ENCODE data around the gene DRAM1. TPM values are rescaled to one million over a fixed set of nuclear protein-coding genes. Genes with fewer than 3 reads are reported as not detected.

The DRAM1 gene
- total RNA-seq, 1 donor from 2014 or later = 3.0 TPM

- Mint-ChIP-seq H3K4me1 (ENCODE audit: low read depth) (peaks cover 18% of the 10 kb centered on the region), H3K4me3 (ENCODE audit: low read depth) (no peak overlapping the region), H3K27me3 (ENCODE audit: low read depth) (no peaks in the 10 kb centered on the region), H3K36me3 (ENCODE audit: low read depth) (no peaks in the 10 kb centered on the region), H3K9me3 (no peaks in the 10 kb centered on the region), H3K27ac (no peak overlapping the region)
- no peak for DNase-seq (ENCODE audit: low spot score)
- intact Hi-C loops (cut with micrococcal nuclease) = no loop called here
Observed at GRCh38 chr12:101924618-101925017, 47.2 kb downstream of the DRAM1 start.

GRCh38 chr12:101925361-101925760 is 48.0 kb downstream of the DRAM1 start:
- Mint-ChIP-seq H3K4me3 (ENCODE audit: low read depth) (no peak overlapping the region), H3K27me3 (ENCODE audit: low read depth) (no peaks in the 10 kb centered on the region), H3K36me3 (ENCODE audit: low read depth) (no peaks in the 10 kb centered on the region), H3K9me3 (no peaks in the 10 kb centered on the region), H3K27ac (no peak overlapping the region), H3K4me1 (ENCODE audit: low read depth) (peaks cover 18% of the 10 kb centered on the region)
- no peak for DNase-seq (ENCODE audit: low spot score)
- intact Hi-C loops (cut with micrococcal nuclease) = no loop called here

- H3K4me1 Mint-ChIP-seq (ENCODE audit: low read depth) = peaks cover 18% of the 10 kb centered on the region
Observed at GRCh38 chr12:101925935-101926334, 48.6 kb downstream of the DRAM1 start.

GRCh38 chr12:101927036-101927435 is 49.7 kb downstream of the DRAM1 start:
- intact Hi-C loops (cut with micrococcal nuclease) = no loop called here
- no peak overlapping the region for H3K4me3 Mint-ChIP-seq (ENCODE audit: low read depth)
- H3K9me3 Mint-ChIP-seq = no peaks in the 10 kb centered on the region
- DNase-seq (ENCODE audit: low spot score) = no peak
- no peaks in the 10 kb centered on the region for H3K27me3 Mint-ChIP-seq (ENCODE audit: low read depth)
- H3K27ac Mint-ChIP-seq = no peak overlapping the region
- peaks cover 27% of the 10 kb centered on the region for H3K4me1 Mint-ChIP-seq (ENCODE audit: low read depth)
- no peaks in the 10 kb centered on the region for H3K36me3 Mint-ChIP-seq (ENCODE audit: low read depth)

More at GRCh38 chr12:101925935-101926334, 48.6 kb downstream of the DRAM1 start:
- H3K27me3 Mint-ChIP-seq (ENCODE audit: low read depth) = no peaks in the 10 kb centered on the region
- H3K9me3 Mint-ChIP-seq = no peaks in the 10 kb centered on the region
- intact Hi-C loops (cut with micrococcal nuclease) = no loop called here
- no peak overlapping the region for H3K27ac Mint-ChIP-seq
- no peaks in the 10 kb centered on the region for H3K36me3 Mint-ChIP-seq (ENCODE audit: low read depth)
- no peak for DNase-seq (ENCODE audit: low spot score)
- H3K4me3 Mint-ChIP-seq (ENCODE audit: low read depth) = no peak overlapping the region

GRCh38 chr12:101927999-101928398 is 50.6 kb downstream of the DRAM1 start:
- Mint-ChIP-seq H3K36me3 (ENCODE audit: low read depth) (no peaks in the 10 kb centered on the region), H3K27ac (no peak overlapping the region), H3K9me3 (no peaks in the 10 kb centered on the region), H3K27me3 (ENCODE audit: low read depth) (peaks cover 3% of the 10 kb centered on the region), H3K4me3 (ENCODE audit: low read depth) (no peak overlapping the region), H3K4me1 (ENCODE audit: low read depth) (peaks cover 30% of the 10 kb centered on the region)
- no peak for DNase-seq (ENCODE audit: low spot score)
- intact Hi-C loops (cut with micrococcal nuclease) = no loop called here

- H3K4me1 Mint-ChIP-seq (ENCODE audit: low read depth) = peaks cover 33% of the 10 kb centered on the region
- H3K4me3 Mint-ChIP-seq (ENCODE audit: low read depth) = no peak overlapping the region
- peaks cover 5% of the 10 kb centered on the region for H3K27me3 Mint-ChIP-seq (ENCODE audit: low read depth)
- H3K27ac Mint-ChIP-seq = no peak overlapping the region
- H3K9me3 Mint-ChIP-seq = no peaks in the 10 kb centered on the region
- peaks cover 3% of the 10 kb centered on the region for H3K36me3 Mint-ChIP-seq (ENCODE audit: low read depth)
- DNase-seq (ENCODE audit: low spot score) = no peak
- intact Hi-C loops (cut with micrococcal nuclease) = no loop called here
Observed at GRCh38 chr12:101928556-101928955, 51.2 kb downstream of the DRAM1 start.

- H3K27ac Mint-ChIP-seq = no peak overlapping the region
- intact Hi-C loops (cut with micrococcal nuclease) = loop anchor here (10.0 kb wide), 2 partner anchors 265 to 525 kb away; partner anchors contain the start of genes ARL1 and PMCH
- no peak overlapping the region for H3K4me3 Mint-ChIP-seq (ENCODE audit: low read depth)
- no peak for DNase-seq (ENCODE audit: low spot score)
- no peaks in the 10 kb centered on the region for H3K9me3 Mint-ChIP-seq
- H3K4me1 Mint-ChIP-seq (ENCODE audit: low read depth) = peaks cover 37% of the 10 kb centered on the region
- H3K36me3 Mint-ChIP-seq (ENCODE audit: low read depth) = peaks cover 3% of the 10 kb centered on the region
- H3K27me3 Mint-ChIP-seq (ENCODE audit: low read depth) = peaks cover 5% of the 10 kb centered on the region
Observed at GRCh38 chr12:101929365-101930041, 52.1 kb downstream of the DRAM1 start.

- H3K27me3 Mint-ChIP-seq (ENCODE audit: low read depth) = peaks cover 5% of the 10 kb centered on the region
- H3K4me3 Mint-ChIP-seq (ENCODE audit: low read depth) = no peak overlapping the region
- H3K4me1 Mint-ChIP-seq (ENCODE audit: low read depth) = peaks cover 46% of the 10 kb centered on the region
- DNase-seq (ENCODE audit: low spot score) = no peak
- no peak overlapping the region for H3K27ac Mint-ChIP-seq
- intact Hi-C loops (cut with micrococcal nuclease) = loop anchor here (10.0 kb wide), 2 partner anchors 263 to 527 kb away; partner anchors contain the start of genes ARL1 and PMCH
- H3K9me3 Mint-ChIP-seq = no peaks in the 10 kb centered on the region
- H3K36me3 Mint-ChIP-seq (ENCODE audit: low read depth) = peaks cover 3% of the 10 kb centered on the region
Observed at GRCh38 chr12:101931498-101932326, 54.3 kb downstream of the DRAM1 start.

- Mint-ChIP-seq H3K36me3 (ENCODE audit: low read depth) (peaks cover 3% of the 10 kb centered on the region), H3K4me1 (ENCODE audit: low read depth) (peaks cover 43% of the 10 kb centered on the region), H3K4me3 (ENCODE audit: low read depth) (no peak overlapping the region), H3K9me3 (no peaks in the 10 kb centered on the region), H3K27me3 (ENCODE audit: low read depth) (peaks cover 5% of the 10 kb centered on the region), H3K27ac (no peak overlapping the region)
- no peak for DNase-seq (ENCODE audit: low spot score)
- intact Hi-C loops (cut with micrococcal nuclease) = loop anchor here (10.0 kb wide), 2 partner anchors 261 to 529 kb away; partner anchors contain the start of genes ARL1 and PMCH
Observed at GRCh38 chr12:101933866-101934514, 56.6 kb downstream of the DRAM1 start.

GRCh38 chr12:101935890-101936746 is 58.7 kb downstream of the DRAM1 start:
- peaks cover 3% of the 10 kb centered on the region for H3K36me3 Mint-ChIP-seq (ENCODE audit: low read depth)
- H3K9me3 Mint-ChIP-seq = no peaks in the 10 kb centered on the region
- peak overlapping the region; percentile 79 for H3K27ac Mint-ChIP-seq
- peak; percentile 29 for DNase-seq (ENCODE audit: low spot score)
- intact Hi-C loops (cut with micrococcal nuclease) = loop anchor here (1.0 to 10.0 kb wide), 10 partner anchors 19 to 876 kb away; partner anchors contain the start of genes ARL1, NUP37, PARPBP and PMCH
- H3K27me3 Mint-ChIP-seq (ENCODE audit: low read depth) = peaks cover 7% of the 10 kb centered on the region
- no peak overlapping the region for H3K4me3 Mint-ChIP-seq (ENCODE audit: low read depth)
- peaks cover 51% of the 10 kb centered on the region for H3K4me1 Mint-ChIP-seq (ENCODE audit: low read depth)

GRCh38 chr12:101939306-101939705 is 61.9 kb downstream of the DRAM1 start:
- DNase-seq (ENCODE audit: low spot score) = no peak
- intact Hi-C loops (cut with micrococcal nuclease) = loop anchor here (1.0 to 10.0 kb wide), 6 partner anchors 228 to 873 kb away; partner anchors contain the start of genes ARL1 and PMCH
- H3K36me3 Mint-ChIP-seq (ENCODE audit: low read depth) = no peaks in the 10 kb centered on the region
- H3K4me3 Mint-ChIP-seq (ENCODE audit: low read depth) = no peak overlapping the region
- no peak overlapping the region for H3K27ac Mint-ChIP-seq
- peaks cover 41% of the 10 kb centered on the region for H3K4me1 Mint-ChIP-seq (ENCODE audit: low read depth)
- no peaks in the 10 kb centered on the region for H3K9me3 Mint-ChIP-seq
- H3K27me3 Mint-ChIP-seq (ENCODE audit: low read depth) = peaks cover 2% of the 10 kb centered on the region

- intact Hi-C loops (cut with micrococcal nuclease) = loop anchor here (1.0 to 10.0 kb wide), 7 partner anchors 227 to 872 kb away; partner anchors contain the start of genes ARL1 and PMCH
- H3K9me3 Mint-ChIP-seq = no peaks in the 10 kb centered on the region
- no peak overlapping the region for H3K4me3 Mint-ChIP-seq (ENCODE audit: low read depth)
- DNase-seq (ENCODE audit: low spot score) = peak; percentile 49
- no peak overlapping the region for H3K27ac Mint-ChIP-seq
- H3K36me3 Mint-ChIP-seq (ENCODE audit: low read depth) = no peaks in the 10 kb centered on the region
- peaks cover 40% of the 10 kb centered on the region for H3K4me1 Mint-ChIP-seq (ENCODE audit: low read depth)
- peaks cover 2% of the 10 kb centered on the region for H3K27me3 Mint-ChIP-seq (ENCODE audit: low read depth)
Observed at GRCh38 chr12:101939856-101940265, 62.5 kb downstream of the DRAM1 start.
